HepG2 (cell line): ENCODE results near the gene MCTS1. TPM values are rescaled to one million over a fixed set of nuclear protein-coding genes. Genes with fewer than 3 reads are reported as not detected.

ENCODE experiments used
- CHD4 ChIP-seq: fragments of 200-600 bp; sonication (generic); IDR thresholded peaks from 2 replicates; pipeline ENCODE4 v1.7.0; 2017; ENCODE audit warnings: mild to moderate bottlenecking, low read length, borderline replicate concordance
- DR1 ChIP-seq: sonication (generic); formaldehyde crosslinking; IDR thresholded peaks from 2 replicates; pipeline ENCODE4 v1.8.0; 2021; ENCODE audit warnings: mild to moderate bottlenecking, missing genetic modification reagents, inconsistent platforms
- HBP1 ChIP-seq: IDR thresholded peaks from 2 replicates; pipeline ENCODE4 v1.6.1; 2016; ENCODE audit warnings: low read depth, control low read depth
- JUN ChIP-seq: sonication (generic); formaldehyde crosslinking; IDR thresholded peaks from 2 replicates; pipeline ENCODE4 v1.4.0; 2020; ENCODE audit warnings: mild to moderate bottlenecking, missing genetic modification reagents
- MTA3 ChIP-seq: sonication (generic); formaldehyde crosslinking; IDR thresholded peaks from 2 replicates; pipeline ENCODE4 v1.4.0; 2020; ENCODE audit warnings: missing genetic modification reagents
- MTF1 ChIP-seq: sonication (generic); formaldehyde crosslinking; IDR thresholded peaks from 2 replicates; pipeline ENCODE4 v1.5.0; 2020; ENCODE audit warnings: missing genetic modification reagents
- PAWR ChIP-seq: sonication (generic); formaldehyde crosslinking; IDR thresholded peaks from 2 replicates; pipeline ENCODE4 v1.4.0; 2020; ENCODE audit warnings: missing genetic modification reagents, mild to moderate bottlenecking, borderline replicate concordance
- PCBP2 ChIP-seq: fragments of 200-400 bp; formaldehyde crosslinking; optimal IDR thresholded peaks from 2 replicates; pipeline ENCODE3; 2018; ENCODE audit warnings: low read length, low read depth; ENCODE audit not compliant: poor library complexity, severe bottlenecking
- RAD51 ChIP-seq: fragments of 450-650 bp; IDR thresholded peaks from 2 replicates; pipeline ENCODE4 v1.6.1; 2016; ENCODE audit warnings: borderline replicate concordance
- SCMH1 ChIP-seq: sonication (generic); formaldehyde crosslinking; IDR thresholded peaks from 2 replicates; pipeline ENCODE4 v1.9.0; 2021; ENCODE audit warnings: missing genetic modification reagents, mild to moderate bottlenecking, borderline replicate concordance
- SOX13 ChIP-seq, 3 experiments: fragments of 450-650 bp in 1 of 3; sonication (generic) in 1 of 3; formaldehyde crosslinking in 1 of 3; IDR thresholded peaks in 2 of 3; conservative IDR thresholded peaks in 1 of 3; 2 replicates each; pipeline versions ENCODE4 v1.5.0 to v1.6.1; 2016 to 2020; ENCODE audit warnings: antibody characterized with exemption in 1 of 3, mild to moderate bottlenecking in 1 of 3, missing compliant biosample characterization in 1 of 3, missing genetic modification reagents in 1 of 3, moderate library complexity in 1 of 3
- SP1 ChIP-seq, 2 experiments: fragments of 450-650 bp in 1 of 2; sonication (generic) in 1 of 2; formaldehyde crosslinking in 1 of 2; IDR thresholded peaks; 2 replicates each; pipeline versions ENCODE4 v1.4.0 to v1.6.1; 2016 to 2020; ENCODE audit warnings: missing genetic modification reagents in 1 of 2
- SRSF4 ChIP-seq: fragments of 200-400 bp; formaldehyde crosslinking; IDR thresholded peaks from one replicate; pipeline ENCODE4 v1.6.1; 2018; ENCODE audit warnings: mild to moderate bottlenecking, low read depth, low read length, moderate library complexity; ENCODE audit not compliant: poor library complexity, severe bottlenecking
- TGIF2 ChIP-seq: IDR thresholded peaks from 2 replicates; pipeline ENCODE4 v1.6.1; 2016; ENCODE audit warnings: control low read depth, missing compliant biosample characterization
- TMF1 ChIP-seq: sonication (generic); formaldehyde crosslinking; IDR thresholded peaks from 2 replicates; pipeline ENCODE4 v1.8.1; 2022; ENCODE audit warnings: low read depth, missing genetic modification reagents
- YY1 ChIP-seq: IDR thresholded peaks from 2 replicates; pipeline ENCODE4 v1.6.1; 2011; ENCODE audit warnings: low read length, low read depth, moderate library complexity, mild to moderate bottlenecking; ENCODE audit not compliant: insufficient read depth, insufficient replicate concordance
- ZBTB1 ChIP-seq: sonication (generic); formaldehyde crosslinking; IDR thresholded peaks from 2 replicates; pipeline ENCODE4 v1.4.0; 2020; ENCODE audit warnings: missing genetic modification reagents, borderline replicate concordance
- ZNF256 ChIP-seq: sonication (generic); formaldehyde crosslinking; conservative IDR thresholded peaks from 2 replicates; pipeline ENCODE4 v1.4.0; 2020; ENCODE audit warnings: missing genetic modification reagents
- ZNF317 ChIP-seq: sonication (generic); formaldehyde crosslinking; IDR thresholded peaks from 2 replicates; pipeline ENCODE4 v1.5.0; 2020; ENCODE audit warnings: mild to moderate bottlenecking, missing genetic modification reagents
- ZNF570 ChIP-seq: sonication (generic); formaldehyde crosslinking; IDR thresholded peaks from 2 replicates; pipeline ENCODE4 v1.4.0; 2020; ENCODE audit warnings: mild to moderate bottlenecking, missing genetic modification reagents, borderline replicate concordance
- ZNF709 ChIP-seq: sonication (generic); formaldehyde crosslinking; IDR thresholded peaks from 2 replicates; pipeline ENCODE4 v1.5.0; 2020; ENCODE audit warnings: mild to moderate bottlenecking, missing genetic modification reagents
- ZNF775 ChIP-seq: sonication (generic); formaldehyde crosslinking; IDR thresholded peaks from 2 replicates; pipeline ENCODE4 v1.4.0; 2020; ENCODE audit warnings: missing genetic modification reagents, mild to moderate bottlenecking, moderate library complexity, borderline replicate concordance
- polyA plus RNA-seq, 8 experiments: library from polyadenylated mRNA; depleted of rRNA in 3 of 8; stranded (reverse) in 7 of 8; unstranded in 1 of 8; fragments of >200 nt; fragmentation: Illumina TruSeq in 4 of 8; extraction: Trizol in 4 of 8; gene quantifications; 2 replicates each; pipeline versions ENCODE4 v1.2.1 to v1.2.3, GENCODE V29; 2011 to 2016; ENCODE audit warnings: low read depth in 4 of 8, missing spikeins in 1 of 8, mixed read lengths in 1 of 8; ENCODE audit not compliant: insufficient read depth in 1 of 8
- total RNA-seq, 5 experiments: library from RNA; depleted of rRNA; stranded (reverse); fragments of >200 nt; fragmentation: Illumina TruSeq; extraction: Trizol; gene quantifications; 2 replicates each; pipeline ENCODE4 v1.2.3, GENCODE V29; 2016; ENCODE audit warnings: low read depth in 1 of 5
- TF ChIP-seq, protein P1 (sequence below): sonication (generic); formaldehyde crosslinking; IDR thresholded peaks from 2 replicates; pipeline ENCODE4 v1.8.1; 2023; ENCODE audit warnings: mild to moderate bottlenecking, inconsistent platforms, moderate library complexity, missing genetic modification reagents, borderline replicate concordance
- TF ChIP-seq, protein P2 (sequence below): sonication (generic); formaldehyde crosslinking; IDR thresholded peaks from 2 replicates; pipeline ENCODE4 v1.5.0; 2020; ENCODE audit warnings: mild to moderate bottlenecking, missing genetic modification reagents

Gene MCTS1
- total and polyA plus RNA-seq, 2 of the 13 experiments (the other 11 are each of a cell fraction or from before 2014, with no cell fraction given): 30.1 to 59.0 TPM

GRCh38 chrX:120603707-120604360 lies at the start of gene MCTS1 (continued):
- no peak for TF ChIP-seq HBP1 (CRISPR knock-in tag)
- no peak for TF ChIP-seq PAWR (CRISPR knock-in tag)
- no peak for TF ChIP-seq PCBP2
- TF ChIP-seq, protein P1, sequence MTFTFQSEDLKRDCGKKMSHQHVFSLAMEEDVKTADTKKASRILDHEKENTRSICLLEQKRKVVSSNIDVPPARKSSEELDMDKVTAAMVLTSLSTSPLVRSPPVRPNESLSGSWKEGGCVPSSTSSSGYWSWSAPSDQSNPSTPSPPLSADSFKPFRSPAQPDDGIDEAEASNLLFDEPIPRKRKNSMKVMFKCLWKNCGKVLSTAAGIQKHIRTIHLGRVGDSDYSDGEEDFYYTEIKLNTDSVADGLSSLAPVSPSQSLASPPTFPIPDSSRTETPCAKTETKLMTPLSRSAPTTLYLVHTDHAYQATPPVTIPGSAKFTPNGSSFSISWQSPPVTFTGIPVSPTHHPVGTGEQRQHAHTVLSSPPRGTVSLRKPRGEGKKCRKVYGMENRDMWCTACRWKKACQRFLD (CRISPR knock-in tag): no peak
- no peak for TF ChIP-seq MTF1 (CRISPR knock-in tag)
- TF ChIP-seq, protein P2, sequence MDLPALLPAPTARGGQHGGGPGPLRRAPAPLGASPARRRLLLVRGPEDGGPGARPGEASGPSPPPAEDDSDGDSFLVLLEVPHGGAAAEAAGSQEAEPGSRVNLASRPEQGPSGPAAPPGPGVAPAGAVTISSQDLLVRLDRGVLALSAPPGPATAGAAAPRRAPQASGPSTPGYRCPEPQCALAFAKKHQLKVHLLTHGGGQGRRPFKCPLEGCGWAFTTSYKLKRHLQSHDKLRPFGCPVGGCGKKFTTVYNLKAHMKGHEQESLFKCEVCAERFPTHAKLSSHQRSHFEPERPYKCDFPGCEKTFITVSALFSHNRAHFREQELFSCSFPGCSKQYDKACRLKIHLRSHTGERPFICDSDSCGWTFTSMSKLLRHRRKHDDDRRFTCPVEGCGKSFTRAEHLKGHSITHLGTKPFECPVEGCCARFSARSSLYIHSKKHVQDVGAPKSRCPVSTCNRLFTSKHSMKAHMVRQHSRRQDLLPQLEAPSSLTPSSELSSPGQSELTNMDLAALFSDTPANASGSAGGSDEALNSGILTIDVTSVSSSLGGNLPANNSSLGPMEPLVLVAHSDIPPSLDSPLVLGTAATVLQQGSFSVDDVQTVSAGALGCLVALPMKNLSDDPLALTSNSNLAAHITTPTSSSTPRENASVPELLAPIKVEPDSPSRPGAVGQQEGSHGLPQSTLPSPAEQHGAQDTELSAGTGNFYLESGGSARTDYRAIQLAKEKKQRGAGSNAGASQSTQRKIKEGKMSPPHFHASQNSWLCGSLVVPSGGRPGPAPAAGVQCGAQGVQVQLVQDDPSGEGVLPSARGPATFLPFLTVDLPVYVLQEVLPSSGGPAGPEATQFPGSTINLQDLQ: no peak
- TF ChIP-seq ZBTB1 (CRISPR knock-in tag): no peak
- TF ChIP-seq SRSF4: no peak
- no peak for TF ChIP-seq ZNF709 (CRISPR knock-in tag)
- no peak for TF ChIP-seq ZNF775 (CRISPR knock-in tag)
- no peak for TF ChIP-seq ZNF570 (CRISPR knock-in tag)
- TF ChIP-seq MTA3 (CRISPR knock-in tag): no peak
- TF ChIP-seq JUN (CRISPR knock-in tag): no peak
- TF ChIP-seq RAD51: no peak
- no peak for TF ChIP-seq TGIF2
- TF ChIP-seq ZNF317 (CRISPR knock-in tag): 0 out of 2 replicates have a peak, but pooled peaks have one; percentile 2
- no peak for TF ChIP-seq SOX13 (IDR thresholded peaks at IDR 0.05)
- TF ChIP-seq SOX13 (CRISPR knock-in tag; conservative IDR thresholded peaks at IDR 0.05 in 1 of 2, IDR thresholded peaks at IDR 0.05 in 1 of 2): peak in 1 of 2 experiments; percentile 41; a peak in 1 of 4 replicates
- TF ChIP-seq SP1 (IDR thresholded peaks at IDR 0.05): no peak
- TF ChIP-seq SP1 (CRISPR knock-in tag; IDR thresholded peaks at IDR 0.05): no peak
- no peak for TF ChIP-seq CHD4
- no peak for TF ChIP-seq YY1
- no peak for TF ChIP-seq SCMH1 (CRISPR knock-in tag)
- no peak for TF ChIP-seq TMF1 (CRISPR knock-in tag)
- TF ChIP-seq ZNF256 (CRISPR knock-in tag): no peak
- TF ChIP-seq DR1 (CRISPR knock-in tag): no peak
